ENCODE data around the gene ITGA1. TPM values are rescaled to one million over a fixed set of nuclear protein-coding genes. Genes with fewer than 3 reads are reported as not detected.

ITGA1 gene
- total RNA-seq, 1 experiment from 2014 or later, result 4.0 TPM

- H4K20me1 ChIP-seq (ENCODE audit: insufficient read depth), result no peaks in the 10 kb centered on the region
- 0 out of 2 replicates have a peak, but pooled peaks cover 6% of the 10 kb centered on the region for H3K4me1 ChIP-seq (replicated peaks; ENCODE audit: insufficient read depth)
- no peaks in the 10 kb centered on the region for H3K9me3 ChIP-seq (ENCODE audit: insufficient read depth, low read depth)
- BruUV-seq (replicated peaks), result no TSS peak
- no peaks in the 10 kb centered on the region for H3F3A ChIP-seq (ENCODE audit: insufficient read depth, low read depth)
- intact Hi-C loops (cut with micrococcal nuclease; ENCODE audit: unreplicated experiment), result no loop called here
- CTCF ChIA-PET, result no interaction called here
- no peaks in the 10 kb centered on the region for H3K36me3 ChIP-seq (ENCODE audit: low read depth)
- POLR2A ChIA-PET (ENCODE audit: unreplicated experiment), result no interaction called here
- H3K4me3 ChIP-seq, result no peak overlapping the region
- H3K27ac ChIP-seq, result no peak overlapping the region
- H3K9me2 ChIP-seq (ENCODE audit: insufficient read depth), result peaks cover 3% of the 10 kb centered on the region; the same call in 1 of the 2 replicates
- H3K79me2 ChIP-seq (ENCODE audit: low read depth), result no peaks in the 10 kb centered on the region
- no peak for DNase-seq
- no peak overlapping the region for H2AFZ ChIP-seq
- no peak overlapping the region for H3K4me2 ChIP-seq
- TF ChIP-seq EZH2 (IDR thresholded peaks at IDR 0.05; ENCODE audit: low read depth) (no peak), CTCF (conservative IDR thresholded peaks at IDR 0.05) (no peak)
- H3K27me3 ChIP-seq (ENCODE audit: insufficient read depth, low read depth), result no peaks in the 10 kb centered on the region
Measured at GRCh38 chr5:52881468-52881867, 93.8 kb downstream of the ITGA1 start.

- no peaks in the 10 kb centered on the region for H3K79me2 ChIP-seq (ENCODE audit: low read depth)
- H3F3A ChIP-seq (ENCODE audit: insufficient read depth, low read depth), result no peaks in the 10 kb centered on the region
- no TSS peak for BruUV-seq (replicated peaks)
- H2AFZ ChIP-seq, result no peak overlapping the region
- H3K9me3 ChIP-seq (ENCODE audit: insufficient read depth, low read depth), result no peaks in the 10 kb centered on the region
- ChIA-PET POLR2A (ENCODE audit: unreplicated experiment) (no interaction called here), CTCF (no interaction called here)
- H3K9me2 ChIP-seq (ENCODE audit: insufficient read depth), result no peaks in the 10 kb centered on the region
- no peaks in the 10 kb centered on the region for H3K27me3 ChIP-seq (ENCODE audit: insufficient read depth, low read depth)
- no peaks in the 10 kb centered on the region for H4K20me1 ChIP-seq (ENCODE audit: insufficient read depth)
- no peak overlapping the region for H3K4me3 ChIP-seq
- no peak overlapping the region for H3K27ac ChIP-seq
- TF ChIP-seq EZH2 (IDR thresholded peaks at IDR 0.05; ENCODE audit: low read depth) (no peak), CTCF (conservative IDR thresholded peaks at IDR 0.05) (no peak)
- H3K36me3 ChIP-seq (ENCODE audit: low read depth), result no peaks in the 10 kb centered on the region
- intact Hi-C loops (cut with micrococcal nuclease; ENCODE audit: unreplicated experiment), result no loop called here
- DNase-seq, result no peak
- 0 out of 2 replicates have a peak, but pooled peaks cover 6% of the 10 kb centered on the region for H3K4me1 ChIP-seq (replicated peaks; ENCODE audit: insufficient read depth)
- H3K4me2 ChIP-seq, result no peak overlapping the region
Measured at GRCh38 chr5:52883110-52883509, 95.4 kb downstream of the ITGA1 start.

DNA sequence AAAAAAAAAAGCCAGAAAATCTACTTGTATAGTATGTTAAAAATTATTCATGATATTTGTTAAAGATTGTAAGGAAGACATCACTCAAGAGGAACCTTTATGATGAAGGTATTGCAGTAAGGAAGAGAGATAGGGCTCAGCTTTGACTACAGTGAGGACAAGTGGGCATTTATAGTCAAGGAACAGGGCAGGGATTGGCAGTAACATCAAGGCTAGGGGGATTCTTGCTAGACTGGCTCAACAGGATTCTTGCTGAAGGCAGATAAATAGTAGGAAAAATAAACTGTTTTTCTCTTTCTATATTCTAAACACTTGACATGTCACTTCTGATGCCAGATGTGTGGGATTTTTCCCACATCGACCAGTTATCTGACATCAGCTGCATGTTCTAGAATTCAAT is 96.7 kb downstream of the ITGA1 start:
- Histone ChIP-seq H3K4me1 (replicated peaks; ENCODE audit: insufficient read depth) (0 out of 2 replicates have a peak, but pooled peaks cover 6% of the 10 kb centered on the region), H3K9me3 (ENCODE audit: insufficient read depth, low read depth) (no peaks in the 10 kb centered on the region), H3K9me2 (ENCODE audit: insufficient read depth) (no peaks in the 10 kb centered on the region), H4K20me1 (ENCODE audit: insufficient read depth) (no peaks in the 10 kb centered on the region), H3K4me2 (no peak overlapping the region), H3K79me2 (ENCODE audit: low read depth) (no peaks in the 10 kb centered on the region), H2AFZ (no peak overlapping the region), H3F3A (ENCODE audit: insufficient read depth, low read depth) (no peaks in the 10 kb centered on the region), H3K27me3 (ENCODE audit: insufficient read depth, low read depth) (no peaks in the 10 kb centered on the region), H3K4me3 (no peak overlapping the region), H3K27ac (no peak overlapping the region), H3K36me3 (ENCODE audit: low read depth) (no peaks in the 10 kb centered on the region)
- BruUV-seq (replicated peaks), result no TSS peak
- ChIA-PET POLR2A (ENCODE audit: unreplicated experiment) (no interaction called here), CTCF (no interaction called here)
- DNase-seq, result peak in 1 of 2 experiments; percentile 6
- TF ChIP-seq EZH2 (IDR thresholded peaks at IDR 0.05; ENCODE audit: low read depth) (no peak), CTCF (conservative IDR thresholded peaks at IDR 0.05) (no peak)
- intact Hi-C loops (cut with micrococcal nuclease; ENCODE audit: unreplicated experiment), result no loop called here
